Activated gamma-delta T cell (primary cell): Measurements from ENCODE around the gene EXO1.
"Not testable (repeated sequence)": the region's sequence is repeated elsewhere in the genome, so short reads cannot be mapped to it uniquely, and the experiment has no call there.

ENCODE experiments used
- DNase-seq: peaks from one replicate; lab custom pipeline; 2025; lab: John Stamatoyannopoulos, UW
- total RNA-seq, 2 donors: gene quantifications; one replicate each; lab custom pipeline; 2026; lab: John Stamatoyannopoulos, UW

EXO1 gene
- 0.82 to 2.5 reads per million in 2 donors for total RNA-seq

- peak; percentile 67 for DNase-seq
Observed at GRCh38 chr1:241847796-241848685, at the start of gene EXO1. Gene EXO1, plus strand, starts transcription at chr1:241848204. Its CDS starts 2,222 bp downstream, at chr1:241850426.

DNA sequence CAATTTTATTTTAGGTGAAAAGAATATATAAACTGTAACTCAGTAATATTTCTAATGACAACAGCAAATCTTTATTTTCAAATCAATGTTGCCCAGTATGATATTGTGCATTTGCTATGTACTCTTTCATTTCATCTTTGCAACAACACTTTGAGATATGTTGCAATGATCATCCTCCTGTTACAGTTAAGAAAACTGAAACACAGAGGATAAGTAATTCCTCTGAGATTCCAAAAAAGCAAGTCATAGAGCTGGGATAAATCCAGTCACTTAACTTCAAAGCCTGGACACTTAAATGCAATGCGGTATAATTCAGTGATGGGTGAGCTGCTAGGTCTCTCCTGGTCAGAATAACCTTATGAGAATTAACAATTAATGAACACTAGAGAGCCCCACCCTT, 48.6 kb upstream of the EXO1 start:
- no peak for DNase-seq

DNA sequence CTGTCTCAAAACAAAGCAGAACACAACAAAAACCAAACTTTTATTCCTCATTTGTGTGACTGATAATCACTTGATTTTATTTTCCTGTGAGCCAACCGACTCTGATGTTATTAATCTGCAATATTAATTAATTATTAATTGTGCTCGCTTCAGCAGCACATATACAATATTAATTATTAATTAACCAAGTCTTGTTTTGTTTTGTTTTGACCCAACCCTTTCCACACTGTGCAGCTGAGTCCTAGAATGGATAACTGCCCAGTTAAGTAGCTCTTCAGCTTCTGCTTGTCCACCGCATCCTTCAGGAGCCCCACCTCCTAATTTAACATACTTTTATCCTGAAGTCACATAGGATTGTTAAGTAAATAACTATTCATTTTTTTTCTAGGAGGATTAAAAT, 47.4 kb upstream of the EXO1 start:
- no peak for DNase-seq

- no peak for DNase-seq
Observed at GRCh38 chr1:241802863-241803262, 45.1 kb upstream of the EXO1 start.

GRCh38 chr1:241804706-241805105, 43.3 kb upstream of the EXO1 start:
- not testable (repeated sequence) for DNase-seq

GRCh38 chr1:241808265-241808664, 39.7 kb upstream of the EXO1 start:
- DNase-seq = no peak

DNA sequence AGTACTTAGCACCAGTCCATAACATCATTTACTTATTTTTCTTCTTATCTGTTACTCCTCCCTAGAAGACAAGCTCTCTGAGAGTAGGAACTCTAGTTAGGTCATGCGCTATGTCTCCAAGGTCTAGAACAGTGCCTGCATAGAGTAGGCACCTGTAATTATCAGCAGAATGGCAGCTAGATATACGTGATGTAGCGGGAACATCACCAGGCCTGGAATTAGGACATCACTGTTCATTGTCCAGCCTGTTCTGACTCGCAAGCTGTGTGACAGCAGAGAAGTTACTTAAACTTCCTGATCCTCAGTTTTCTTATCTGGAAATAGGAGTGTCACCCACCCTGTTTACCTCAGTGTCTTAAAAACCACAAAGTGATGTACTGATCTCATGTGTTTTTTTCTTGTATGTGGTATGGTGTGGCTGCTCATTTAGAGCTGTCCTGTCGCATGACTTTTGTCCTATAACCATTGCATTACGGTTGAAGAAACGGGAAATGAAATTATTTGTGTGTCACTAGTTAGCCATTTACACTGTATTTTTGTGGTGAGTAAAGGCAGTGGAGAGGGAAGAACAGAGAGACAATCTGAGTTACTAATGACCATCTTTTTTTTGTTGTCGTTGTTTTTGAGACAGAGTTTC, 37.1 kb upstream of the EXO1 start:
- DNase-seq = no peak

GRCh38 chr1:241813768-241814320, 34.2 kb upstream of the EXO1 start:
- DNase-seq = no peak

DNA sequence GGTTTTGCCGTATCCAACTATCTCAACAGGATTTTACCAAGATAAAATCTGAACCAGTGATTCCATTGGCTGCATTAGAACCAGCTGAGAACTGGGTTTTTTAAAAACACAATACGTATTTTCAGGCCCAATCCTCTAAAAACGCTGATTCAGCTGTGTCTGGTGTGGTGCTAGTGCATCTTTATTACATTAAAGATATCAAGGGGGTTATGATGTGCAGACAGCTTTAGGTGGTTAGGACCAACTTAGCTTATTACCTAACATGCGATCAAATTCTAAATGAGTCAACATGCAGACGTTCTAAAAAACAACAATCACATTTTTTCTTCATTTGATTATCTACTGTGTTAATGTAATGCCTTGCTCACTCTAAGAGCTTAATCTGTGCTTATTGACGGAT, 32.0 kb upstream of the EXO1 start:
- no peak for DNase-seq

- no peak for DNase-seq
Observed at GRCh38 chr1:241817331-241817792, 30.6 kb upstream of the EXO1 start.

- DNase-seq = no peak
Observed at GRCh38 chr1:241817956-241818612, 29.9 kb upstream of the EXO1 start.

- DNase-seq = no peak
Observed at GRCh38 chr1:241819340-241819866, 28.6 kb upstream of the EXO1 start.

DNA sequence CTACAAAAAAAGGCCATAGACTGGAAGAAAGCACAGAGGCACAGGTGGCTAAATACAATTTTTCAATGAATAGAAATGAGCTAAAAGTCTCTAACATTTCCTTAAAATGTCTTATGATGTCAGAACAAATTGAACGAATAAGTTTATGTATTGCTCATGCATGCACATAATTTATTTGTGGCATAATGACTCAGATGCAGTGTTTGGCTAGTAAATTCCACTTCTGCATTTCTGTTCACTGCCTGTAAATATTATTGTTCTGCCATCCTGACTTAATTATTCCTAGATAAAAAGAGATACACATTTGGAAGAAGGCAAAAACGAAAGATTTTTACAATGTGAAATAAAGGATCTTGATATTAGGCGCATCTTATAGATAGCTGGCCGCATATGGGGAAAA, 26.6 kb upstream of the EXO1 start:
- DNase-seq = no peak

DNA sequence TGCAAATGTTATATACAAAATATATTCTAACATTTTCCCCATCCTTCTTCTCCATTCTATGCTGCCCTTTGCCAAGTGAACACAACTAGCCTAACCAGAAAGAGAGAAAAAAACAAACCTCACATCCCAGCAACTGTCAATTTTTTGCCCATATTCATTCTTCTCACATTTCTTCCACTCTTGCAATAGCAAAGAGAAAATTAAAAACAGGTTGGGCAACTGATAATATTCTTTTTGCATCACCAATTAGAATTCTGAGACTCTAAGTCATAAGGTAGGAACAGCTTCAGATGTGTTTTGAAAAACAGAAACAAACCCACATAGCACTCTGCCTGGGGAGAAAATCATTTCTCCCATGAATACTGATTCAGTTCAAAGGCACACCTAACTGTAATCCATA, 25.2 kb upstream of the EXO1 start:
- no peak for DNase-seq

GRCh38 chr1:241823925-241824324, 24.1 kb upstream of the EXO1 start:
- DNase-seq = no peak

DNA sequence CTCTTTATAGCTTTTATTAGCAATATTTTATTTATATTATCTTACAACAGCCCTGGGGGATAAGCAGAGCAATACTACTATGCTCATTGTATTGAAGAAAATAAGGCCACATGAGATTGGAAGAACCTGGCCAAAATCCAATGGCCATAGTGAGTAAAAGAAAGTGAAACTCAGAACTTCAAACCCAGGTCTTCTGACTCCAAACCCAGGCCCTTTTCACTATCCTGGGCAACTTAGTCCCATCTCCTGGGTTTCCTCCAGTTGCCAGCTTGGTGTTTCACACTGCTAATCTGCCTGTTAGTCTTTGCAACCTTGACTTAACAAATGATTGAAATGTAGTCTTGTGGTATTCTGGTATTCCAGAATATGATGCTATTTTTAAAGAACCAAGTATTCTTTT, 22.4 kb upstream of the EXO1 start:
- DNase-seq = no peak

- not testable (repeated sequence) for DNase-seq
Observed at GRCh38 chr1:241826613-241827012, 21.4 kb upstream of the EXO1 start.

DNA sequence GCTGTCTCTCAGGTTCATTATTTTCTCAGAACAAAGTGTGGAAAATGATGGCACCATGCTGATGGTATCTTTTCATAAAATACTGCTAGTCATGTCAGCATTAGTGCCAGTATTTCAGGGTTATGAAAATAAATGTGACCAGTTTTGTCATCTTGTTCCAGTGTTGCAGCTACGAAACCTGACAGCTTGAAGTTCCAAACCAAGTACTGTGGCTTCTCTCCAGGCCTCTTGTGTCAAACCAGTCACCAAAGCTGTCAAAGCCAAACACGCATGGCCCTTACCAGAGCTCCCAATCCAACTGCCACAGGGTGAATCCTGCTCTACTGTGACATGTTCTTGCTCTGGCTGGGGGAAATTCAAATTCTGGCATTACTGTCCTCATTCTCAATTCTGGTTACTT, 20.7 kb upstream of the EXO1 start:
- DNase-seq = no peak

DNA sequence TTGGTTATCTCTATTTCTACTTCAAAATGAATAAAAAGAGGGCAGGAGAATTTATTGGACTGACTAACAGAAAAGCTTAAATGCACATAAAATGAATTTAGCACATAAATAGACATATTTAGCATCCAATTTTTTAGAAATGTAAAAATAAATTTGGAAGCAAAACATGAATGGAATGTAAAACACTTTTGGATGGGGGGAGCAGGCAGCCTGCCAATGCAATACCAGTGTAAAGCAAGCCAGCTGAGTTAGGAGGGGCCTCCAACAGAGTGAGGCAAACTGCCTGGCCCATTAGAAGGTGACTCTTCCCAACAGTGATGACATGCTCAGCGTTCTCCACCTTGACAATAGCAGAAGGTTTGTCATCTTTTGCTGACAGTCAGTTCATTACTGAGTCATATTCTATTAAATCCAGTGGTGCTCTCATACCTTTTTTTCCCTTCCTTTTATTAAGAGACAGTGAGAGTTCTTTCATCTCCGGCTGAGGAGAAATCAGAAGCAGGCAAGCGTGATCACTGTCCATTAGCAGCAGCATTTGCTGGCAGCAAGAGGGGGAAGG, 19.5 kb upstream of the EXO1 start:
- DNase-seq = no peak

GRCh38 chr1:241829468-241829867, 18.5 kb upstream of the EXO1 start:
- no peak for DNase-seq

DNA sequence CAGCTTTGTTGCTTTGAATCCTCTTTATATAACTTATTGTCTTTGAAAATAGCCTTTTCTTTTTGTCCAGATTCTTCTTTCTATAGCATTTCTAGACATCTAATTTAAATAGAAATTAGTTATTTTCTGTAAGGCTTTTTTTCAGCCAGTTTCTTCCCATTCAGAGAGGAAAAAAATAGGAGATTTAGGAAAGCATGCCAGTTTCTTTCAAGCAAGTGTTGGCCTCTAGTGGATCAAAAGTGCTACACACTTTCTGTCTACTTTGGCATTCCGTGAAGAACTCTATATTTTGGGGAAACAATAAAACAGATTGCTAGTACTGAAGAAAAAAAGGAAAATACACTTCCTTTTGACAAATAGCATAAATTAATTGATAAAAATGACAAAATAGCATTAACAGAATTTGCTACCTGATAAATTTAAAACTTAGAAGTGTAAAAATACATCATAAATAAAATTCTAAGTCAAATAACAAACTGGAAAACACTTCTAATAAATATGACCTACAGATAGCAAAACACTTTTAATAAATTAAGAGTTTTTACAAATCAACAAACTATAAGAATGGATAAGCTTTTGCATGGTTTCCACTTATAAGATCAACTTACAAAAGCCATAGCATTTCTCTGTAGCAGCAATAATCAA, 13.1 kb upstream of the EXO1 start:
- DNase-seq = no peak
